Lower lobe of right lung (tissue), 2 donors: ENCODE data around the gene CEP72. TPM values are rescaled to one million over a fixed set of nuclear protein-coding genes. Genes with fewer than 3 reads are reported as not detected.
"Not testable (repeated sequence)": the region's sequence is repeated elsewhere in the genome, so short reads cannot be mapped to it uniquely, and the experiment has no call there.

Experiments
- ATAC-seq, 2 donors: fragments of 200-7000 bp; cut with Tn5 transposase; one replicate each; pipeline ENCODE4 v1.9.1; 2020 to 2022; ENCODE audit warnings: mild to moderate bottlenecking in 2 of 2, moderate library complexity in 2 of 2
- DNase-seq: peaks from one replicate; pipeline ENCODE4 v3.0.0-alpha.2; 2020
- H3K27ac ChIP-seq: fragments of 200-600 bp; one replicate; pipeline ENCODE4 v1.8.0; 2022
- H3K27me3 ChIP-seq: fragments of 200-600 bp; one replicate; pipeline ENCODE4 v1.8.0; 2022; ENCODE audit warnings: low read depth
- H3K36me3 ChIP-seq: fragments of 200-600 bp; one replicate; pipeline ENCODE4 v1.8.0; 2022; ENCODE audit warnings: mild to moderate bottlenecking
- H3K4me1 ChIP-seq: fragments of 200-600 bp; one replicate; pipeline ENCODE4 v1.8.0; 2022
- H3K4me3 ChIP-seq: fragments of 200-600 bp; one replicate; pipeline ENCODE4 v1.8.0; 2022; ENCODE audit warnings: mild to moderate bottlenecking
- H3K9me3 ChIP-seq: fragments of 200-600 bp; one replicate; pipeline ENCODE4 v1.8.0; 2022
- intact Hi-C: fragments of 100-400 bp; cut with DNase I; formaldehyde crosslinking; loops from one replicate; pipeline ENCODE4 v1.11.0; 2022
- total RNA-seq: library from RNA; stranded (reverse); fragmentation: NEBNext Ultra II Directional; extraction: Animal tissue kit (Norgen Biotek cat#: 25700); gene quantifications from one replicate; pipeline ENCODE4 v1.2.1, GENCODE V29; 2021
- TF ChIP-seq, protein P1 (sequence below): fragments of 200-600 bp; IDR thresholded peaks from one replicate; pipeline ENCODE4 v1.8.0; 2022; ENCODE audit warnings: antibody characterized with exemption, mild to moderate bottlenecking
- donor health status: DM: no; HTN: yes; CAD: no; lungs with severe emphysema.

CEP72 gene
- total RNA-seq, 1 donor from 2014 or later, result 10.6 TPM

DNA sequence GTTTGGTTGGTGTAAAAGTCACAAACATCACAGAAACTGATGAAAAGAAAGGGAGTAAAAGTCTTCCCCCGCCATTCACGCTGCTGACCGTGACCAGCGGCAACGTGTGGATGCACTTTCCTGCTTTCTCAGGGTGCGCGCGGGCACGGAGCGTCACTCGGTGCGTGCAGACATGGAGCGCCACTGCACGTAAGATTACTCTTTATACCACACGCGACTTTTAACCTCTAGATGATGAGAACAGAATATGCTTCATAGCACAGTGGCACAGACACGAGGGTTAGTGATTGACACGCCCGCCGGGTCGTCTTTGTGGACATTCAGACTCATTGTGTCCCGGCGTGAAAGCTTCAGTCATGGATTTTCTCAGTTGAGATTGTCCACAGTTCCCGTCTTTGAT is 15.7 kb downstream of the CEP72 start:
- Histone ChIP-seq H3K9me3 (no peaks in the 10 kb centered on the region), H3K27ac (no peak overlapping the region), H3K4me3 (no peak overlapping the region), H3K4me1 (no peaks in the 10 kb centered on the region), H3K36me3 (peaks cover 27% of the 10 kb centered on the region), H3K27me3 (no peaks in the 10 kb centered on the region)
- DNase-seq, result no peak
- ATAC-seq, result no peak
- TF ChIP-seq, protein P1, sequence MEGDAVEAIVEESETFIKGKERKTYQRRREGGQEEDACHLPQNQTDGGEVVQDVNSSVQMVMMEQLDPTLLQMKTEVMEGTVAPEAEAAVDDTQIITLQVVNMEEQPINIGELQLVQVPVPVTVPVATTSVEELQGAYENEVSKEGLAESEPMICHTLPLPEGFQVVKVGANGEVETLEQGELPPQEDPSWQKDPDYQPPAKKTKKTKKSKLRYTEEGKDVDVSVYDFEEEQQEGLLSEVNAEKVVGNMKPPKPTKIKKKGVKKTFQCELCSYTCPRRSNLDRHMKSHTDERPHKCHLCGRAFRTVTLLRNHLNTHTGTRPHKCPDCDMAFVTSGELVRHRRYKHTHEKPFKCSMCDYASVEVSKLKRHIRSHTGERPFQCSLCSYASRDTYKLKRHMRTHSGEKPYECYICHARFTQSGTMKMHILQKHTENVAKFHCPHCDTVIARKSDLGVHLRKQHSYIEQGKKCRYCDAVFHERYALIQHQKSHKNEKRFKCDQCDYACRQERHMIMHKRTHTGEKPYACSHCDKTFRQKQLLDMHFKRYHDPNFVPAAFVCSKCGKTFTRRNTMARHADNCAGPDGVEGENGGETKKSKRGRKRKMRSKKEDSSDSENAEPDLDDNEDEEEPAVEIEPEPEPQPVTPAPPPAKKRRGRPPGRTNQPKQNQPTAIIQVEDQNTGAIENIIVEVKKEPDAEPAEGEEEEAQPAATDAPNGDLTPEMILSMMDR, result no peak
- intact Hi-C loops, result no loop called here

- H3K9me3 ChIP-seq, H3K27ac ChIP-seq, ATAC-seq, H3K4me1 ChIP-seq, H3K4me3 ChIP-seq, intact Hi-C loops, H3K27me3 ChIP-seq: not testable (repeated sequence)
- DNase-seq, result peak; percentile 20
- peaks cover 26% of the 10 kb centered on the region for H3K36me3 ChIP-seq
Observed at GRCh38 chr5:628351-629205, 16.4 kb downstream of the CEP72 start.

GRCh38 chr5:633501-633955 is 21.4 kb downstream of the CEP72 start:
- intact Hi-C loops, result no loop called here

GRCh38 chr5:634191-634590 is 22.1 kb downstream of the CEP72 start:
- TF ChIP-seq, protein P1, result no peak
- DNase-seq (peak; percentile 38), ATAC-seq (no peak)
- H3K4me1 ChIP-seq, result no peaks in the 10 kb centered on the region
- peaks cover 45% of the 10 kb centered on the region for H3K36me3 ChIP-seq
- no peaks in the 10 kb centered on the region for H3K9me3 ChIP-seq
- intact Hi-C loops, result no loop called here
- no peak overlapping the region for H3K27ac ChIP-seq
- no peak overlapping the region for H3K4me3 ChIP-seq
- no peaks in the 10 kb centered on the region for H3K27me3 ChIP-seq

More at GRCh38 chr5:633501-633955, 21.4 kb downstream of the CEP72 start:
- Histone ChIP-seq H3K27ac (no peak overlapping the region), H3K4me1 (no peaks in the 10 kb centered on the region), H3K9me3 (no peaks in the 10 kb centered on the region), H3K4me3 (no peak overlapping the region), H3K36me3 (peaks cover 42% of the 10 kb centered on the region), H3K27me3 (no peaks in the 10 kb centered on the region)
- ATAC-seq, result no peak
- DNase-seq, result peak; percentile 42
- TF ChIP-seq, protein P1, result no peak

DNA sequence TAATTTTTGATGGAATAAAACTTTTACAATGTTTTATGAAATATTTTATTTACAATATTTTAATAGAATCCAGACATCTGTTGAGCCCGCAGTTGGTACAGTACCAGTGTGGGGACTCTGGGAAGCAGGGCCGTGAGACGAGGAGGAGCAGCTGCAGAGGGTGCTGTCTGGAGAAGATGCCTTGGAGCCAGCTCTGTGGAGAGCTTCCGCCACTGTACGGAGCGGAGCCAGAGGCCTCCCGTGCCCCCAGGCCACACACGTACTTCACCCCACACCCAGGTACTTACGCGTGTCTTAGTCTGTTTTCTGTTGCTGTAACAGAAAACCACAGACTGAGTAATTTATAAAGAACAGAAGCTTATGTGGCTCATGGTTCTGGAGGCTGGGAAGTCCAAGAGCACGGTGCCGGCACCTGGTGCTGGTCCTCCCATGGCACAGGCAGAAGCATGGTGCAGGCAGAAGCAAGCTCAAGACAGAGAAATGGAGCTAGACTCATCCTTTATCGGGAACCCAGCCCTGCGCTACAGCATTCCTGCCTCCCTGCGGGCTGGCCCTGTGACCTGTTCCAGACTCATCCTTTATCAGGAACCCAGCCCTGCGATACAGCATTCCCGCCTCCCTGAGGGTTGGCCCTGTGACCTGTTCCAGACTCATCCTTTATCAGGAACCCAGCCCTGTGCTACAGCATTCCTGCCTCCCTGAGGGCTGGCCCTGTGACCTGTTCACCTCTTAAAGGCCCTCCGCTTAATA is 23.3 kb downstream of the CEP72 start:
- Histone ChIP-seq H3K27ac (no peak overlapping the region), H3K4me1 (no peaks in the 10 kb centered on the region), H3K4me3 (no peak overlapping the region), H3K36me3 (peaks cover 57% of the 10 kb centered on the region), H3K9me3 (no peaks in the 10 kb centered on the region), H3K27me3 (no peaks in the 10 kb centered on the region)
- peak; percentile 32 for DNase-seq
- ATAC-seq, result no peak
- intact Hi-C loops, result no loop called here
- TF ChIP-seq, protein P1, result no peak
